BJ (cell line): ENCODE data around the gene SNRPF. TPM values are rescaled to one million over a fixed set of nuclear protein-coding genes. Genes with fewer than 3 reads are reported as not detected.

Experiments used
- CTCF ChIA-PET: fragments of 350-600 bp; formaldehyde crosslinking; extraction: SDS; loops from one replicate; lab custom pipeline; 2021; ENCODE audit warnings: antibody characterized with exemption, inconsistent platforms; lab: Yijun Ruan, JAX
- POLR2A ChIA-PET: fragments of 300-600 bp; sonication (Branson Sonifier 250); formaldehyde crosslinking; extraction: SDS; loops from one replicate; lab custom pipeline; 2021; ENCODE audit warnings: antibody characterized with exemption; lab: Charles Lee
- DNase-seq: peaks from one replicate; pipeline ENCODE4 v3.0.0-alpha.2; 2011; ENCODE audit warnings: low read depth
- H3K27me3 ChIP-seq: 2 replicates; pipeline ENCODE4 v1.6.0; 2011; ENCODE audit warnings: low read length; ENCODE audit not compliant: control insufficient read depth, insufficient read depth
- H3K36me3 ChIP-seq: 2 replicates; pipeline ENCODE4 v1.5.1; 2011; ENCODE audit warnings: low read length; ENCODE audit not compliant: control insufficient read depth, insufficient read depth
- H3K4me3 ChIP-seq: 2 replicates; pipeline ENCODE4 v1.5.1; 2011; ENCODE audit warnings: low read depth, mild to moderate bottlenecking, control low read depth, low read length
- CTCF ChIP-seq: IDR thresholded peaks from 2 replicates; pipeline ENCODE4 v1.5.1; 2011; ENCODE audit warnings: low read depth, mild to moderate bottlenecking, control low read depth, inconsistent platforms, low read length, moderate library complexity; ENCODE audit not compliant: insufficient read depth
- polyA plus RNA-seq: library from polyadenylated mRNA; depleted of rRNA; stranded (reverse); fragments of >200 nt; gene quantifications from 2 replicates; pipeline ENCODE4 v1.2.3, GENCODE V29; 2011

SNRPF gene
- polyA plus RNA-seq, 1 experiment, result 8.9 TPM

GRCh38 chr12:95859947-95860850 lies 1.4 kb downstream of the SNRPF start:
- H3K27me3 ChIP-seq, result no peaks in the 10 kb centered on the region
- CTCF ChIA-PET, result interaction anchor here (1.4 kb wide), 1 partner anchor 138 kb away, joined by 4 read pairs; no protein-coding TSS in a partner anchor
- H3K36me3 ChIP-seq, result no peaks in the 10 kb centered on the region
- H3K4me3 ChIP-seq, result peak overlapping the region; percentile 55
- no peak for DNase-seq
- POLR2A ChIA-PET, result no interaction called here
- no peak for TF ChIP-seq CTCF

GRCh38 chr12:95862038-95862437 lies 3.3 kb downstream of the SNRPF start:
- ChIA-PET POLR2A (no interaction called here), CTCF (interaction anchor here (0.7 to 1.4 kb wide), 2 partner anchors 13 to 136 kb away, joined by 3 to 4 read pairs; no protein-coding TSS in a partner anchor)
- no peak for TF ChIP-seq CTCF
- DNase-seq, result no peak
- H3K36me3 ChIP-seq, result no peaks in the 10 kb centered on the region
- H3K27me3 ChIP-seq, result no peaks in the 10 kb centered on the region
- no peak overlapping the region for H3K4me3 ChIP-seq

GRCh38 chr12:95863337-95863736 lies 4.6 kb downstream of the SNRPF start:
- POLR2A ChIA-PET, result no interaction called here
- no peaks in the 10 kb centered on the region for H3K36me3 ChIP-seq
- CTCF ChIA-PET, result interaction anchor here (1.3 kb wide), 1 partner anchor 136 kb away, joined by 5 read pairs; no protein-coding TSS in a partner anchor

GRCh38 chr12:95870897-95871296 lies 12.1 kb downstream of the SNRPF start:
- Histone ChIP-seq H3K4me3 (no peak overlapping the region), H3K36me3 (no peaks in the 10 kb centered on the region), H3K27me3 (no peaks in the 10 kb centered on the region)
- POLR2A ChIA-PET, result no interaction called here
- CTCF ChIA-PET, result no interaction called here
- TF ChIP-seq CTCF, result no peak
- no peak for DNase-seq

More at GRCh38 chr12:95863337-95863736, 4.6 kb downstream of the SNRPF start:
- Histone ChIP-seq H3K4me3 (no peak overlapping the region), H3K27me3 (no peaks in the 10 kb centered on the region)
- TF ChIP-seq CTCF, result no peak
- DNase-seq, result no peak

GRCh38 chr12:95874452-95874851 lies 15.7 kb downstream of the SNRPF start:
- POLR2A ChIA-PET, result no interaction called here
- Histone ChIP-seq H3K4me3 (no peak overlapping the region), H3K27me3 (no peaks in the 10 kb centered on the region), H3K36me3 (no peaks in the 10 kb centered on the region)
- no peak for TF ChIP-seq CTCF
- no peak for DNase-seq
- CTCF ChIA-PET, result interaction anchor here (0.8 kb wide), 1 partner anchor 32 kb away, joined by 3 read pairs; no protein-coding TSS in a partner anchor
